ENCODE results near the gene TRIO.

- TF ChIP-seq CTCF (conservative IDR thresholded peaks at IDR 0.05 in 1 of 2, IDR thresholded peaks at IDR 0.05 in 1 of 2; ENCODE audit: low read depth in 1 of 2, low read length in 2 of 2) (no peak), EZH2 (IDR thresholded peaks at IDR 0.05; ENCODE audit: low read length, missing control alignments) (no peak)
Measured at GRCh38 chr5:14330291-14330690, 187.1 kb downstream of the TRIO start.
